ENCODE data around the gene HGF. TPM values are rescaled to one million over a fixed set of nuclear protein-coding genes. Genes with fewer than 3 reads are reported as not detected.

The HGF gene
- total RNA-seq, 4 donors from 2014 or later = 4.7 to 13.6 (median 8.5) TPM

DNA sequence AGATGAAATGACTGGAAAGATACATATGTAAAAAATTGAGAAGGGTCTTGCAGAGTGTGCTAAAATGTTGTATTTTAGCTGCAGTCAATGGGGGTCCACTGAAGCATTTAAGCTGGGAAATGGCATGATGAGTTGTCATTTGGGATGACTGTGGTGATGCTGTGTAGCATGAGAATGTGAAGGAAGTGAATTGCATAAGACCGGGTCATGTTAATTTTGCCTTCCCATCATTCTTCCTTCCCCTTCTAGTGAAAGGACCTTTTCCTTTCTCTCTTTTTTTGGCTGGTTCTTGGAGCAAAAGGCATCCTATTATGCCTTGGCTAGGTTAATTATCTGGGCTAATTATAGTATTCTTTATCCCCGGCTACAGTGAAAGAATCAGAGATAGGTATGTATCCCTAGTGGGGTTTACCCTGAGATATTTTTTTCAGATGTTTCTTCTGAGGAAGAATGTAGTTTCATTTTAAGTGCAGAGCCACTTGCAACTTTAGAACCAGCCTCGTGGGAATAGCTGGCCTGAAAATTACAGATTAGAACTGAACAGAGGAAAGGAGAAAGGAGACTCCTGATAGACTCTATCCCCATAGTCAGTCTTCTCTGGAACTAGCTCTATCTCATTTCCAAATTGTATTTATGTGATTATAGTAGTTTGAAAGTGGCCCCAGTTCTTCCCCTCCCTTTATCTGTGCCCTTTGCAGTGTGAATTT is 93.6 kb downstream of the HGF start:
- 45 to 51% methylated on average over 2 to 3 of the region's 3 CpGs for WGBS, 2 donors (ENCODE audit: low coverage in 1 of 2)
- Histone ChIP-seq H3K4me3 (no peak overlapping the region), H3K4me1 (peaks cover 0 to 10% (median 0%) of the 10 kb centered on the region in 3 donors), H3K36me3 (no peaks in the 10 kb centered on the region), H3K27me3 (no peaks in the 10 kb centered on the region), H3K27ac (peak overlapping the region in 1 of 4 donors; percentile 13), H3K9me3 (no peaks in the 10 kb centered on the region)
- no peak for ATAC-seq
- TF ChIP-seq EP300 (IDR thresholded peaks at IDR 0.05) (no peak), POLR2AphosphoS5 (IDR thresholded peaks at IDR 0.05) (no peak), POLR2A (IDR thresholded peaks at IDR 0.05) (no peak)
- TF ChIP-seq, protein P1, sequence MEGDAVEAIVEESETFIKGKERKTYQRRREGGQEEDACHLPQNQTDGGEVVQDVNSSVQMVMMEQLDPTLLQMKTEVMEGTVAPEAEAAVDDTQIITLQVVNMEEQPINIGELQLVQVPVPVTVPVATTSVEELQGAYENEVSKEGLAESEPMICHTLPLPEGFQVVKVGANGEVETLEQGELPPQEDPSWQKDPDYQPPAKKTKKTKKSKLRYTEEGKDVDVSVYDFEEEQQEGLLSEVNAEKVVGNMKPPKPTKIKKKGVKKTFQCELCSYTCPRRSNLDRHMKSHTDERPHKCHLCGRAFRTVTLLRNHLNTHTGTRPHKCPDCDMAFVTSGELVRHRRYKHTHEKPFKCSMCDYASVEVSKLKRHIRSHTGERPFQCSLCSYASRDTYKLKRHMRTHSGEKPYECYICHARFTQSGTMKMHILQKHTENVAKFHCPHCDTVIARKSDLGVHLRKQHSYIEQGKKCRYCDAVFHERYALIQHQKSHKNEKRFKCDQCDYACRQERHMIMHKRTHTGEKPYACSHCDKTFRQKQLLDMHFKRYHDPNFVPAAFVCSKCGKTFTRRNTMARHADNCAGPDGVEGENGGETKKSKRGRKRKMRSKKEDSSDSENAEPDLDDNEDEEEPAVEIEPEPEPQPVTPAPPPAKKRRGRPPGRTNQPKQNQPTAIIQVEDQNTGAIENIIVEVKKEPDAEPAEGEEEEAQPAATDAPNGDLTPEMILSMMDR (IDR thresholded peaks at IDR 0.05) = no peak

DNA sequence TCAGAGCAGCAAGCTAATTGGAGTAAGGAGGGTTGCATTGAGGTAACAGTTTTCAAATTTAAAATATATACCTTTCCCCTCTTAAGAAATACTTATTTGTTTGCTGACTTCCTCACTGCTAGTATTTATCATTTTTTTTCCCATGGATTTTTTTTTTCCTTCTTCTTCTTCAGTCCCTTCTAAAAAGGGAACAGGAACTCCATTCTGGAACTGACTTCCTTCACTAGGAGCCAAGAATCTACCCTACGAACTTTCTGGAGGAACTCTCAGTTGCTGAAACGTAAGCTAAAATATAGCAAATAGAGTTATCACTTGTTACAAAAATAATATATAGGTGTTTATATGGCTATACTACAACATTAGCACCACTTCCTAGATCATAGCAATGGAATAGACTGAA is 95.4 kb downstream of the HGF start:
- H3K27me3 ChIP-seq = no peaks in the 10 kb centered on the region
- H3K36me3 ChIP-seq = no peaks in the 10 kb centered on the region
- 30% methylated on average over 2 of the region's 2 CpGs; no CpG with 5 or more reads in 1 of the 2 donors for WGBS, 2 donors (ENCODE audit: low coverage in 1 of 2)
- no peak overlapping the region for H3K27ac ChIP-seq
- no peak for TF ChIP-seq EP300 (IDR thresholded peaks at IDR 0.05)
- TF ChIP-seq, protein P1 (IDR thresholded peaks at IDR 0.05) = no peak
- TF ChIP-seq POLR2AphosphoS5 (IDR thresholded peaks at IDR 0.05) = no peak
- TF ChIP-seq POLR2A (IDR thresholded peaks at IDR 0.05) = no peak
- no peaks in the 10 kb centered on the region for H3K9me3 ChIP-seq
- no peak for ATAC-seq
- peaks cover 0 to 10% (median 0%) of the 10 kb centered on the region in 3 donors for H3K4me1 ChIP-seq
- no peak overlapping the region for H3K4me3 ChIP-seq

DNA sequence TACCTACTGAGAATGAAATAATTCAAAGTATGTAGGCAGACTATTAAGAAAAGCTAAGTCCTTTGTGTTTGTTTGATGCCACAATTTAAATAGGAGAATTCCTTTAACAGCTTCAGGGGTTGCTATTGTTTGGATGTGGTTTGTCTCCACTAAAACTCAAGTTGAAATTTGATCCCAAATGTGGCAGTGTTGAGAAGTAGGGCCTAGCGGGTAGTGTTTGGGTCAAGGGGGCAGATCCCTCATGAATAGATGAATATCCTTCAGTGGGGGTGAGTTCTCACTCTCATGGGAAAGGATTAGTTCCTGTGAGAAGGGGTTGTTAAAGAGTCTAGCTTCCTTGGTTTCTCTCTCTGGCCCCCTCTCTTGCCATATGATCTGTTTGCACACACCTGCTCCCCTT is 97.0 kb downstream of the HGF start:
- 100% methylated on average over 1 of the region's 1 CpG; no CpG with 5 or more reads in 1 of the 2 donors for WGBS, 2 donors (ENCODE audit: low coverage in 1 of 2)

DNA sequence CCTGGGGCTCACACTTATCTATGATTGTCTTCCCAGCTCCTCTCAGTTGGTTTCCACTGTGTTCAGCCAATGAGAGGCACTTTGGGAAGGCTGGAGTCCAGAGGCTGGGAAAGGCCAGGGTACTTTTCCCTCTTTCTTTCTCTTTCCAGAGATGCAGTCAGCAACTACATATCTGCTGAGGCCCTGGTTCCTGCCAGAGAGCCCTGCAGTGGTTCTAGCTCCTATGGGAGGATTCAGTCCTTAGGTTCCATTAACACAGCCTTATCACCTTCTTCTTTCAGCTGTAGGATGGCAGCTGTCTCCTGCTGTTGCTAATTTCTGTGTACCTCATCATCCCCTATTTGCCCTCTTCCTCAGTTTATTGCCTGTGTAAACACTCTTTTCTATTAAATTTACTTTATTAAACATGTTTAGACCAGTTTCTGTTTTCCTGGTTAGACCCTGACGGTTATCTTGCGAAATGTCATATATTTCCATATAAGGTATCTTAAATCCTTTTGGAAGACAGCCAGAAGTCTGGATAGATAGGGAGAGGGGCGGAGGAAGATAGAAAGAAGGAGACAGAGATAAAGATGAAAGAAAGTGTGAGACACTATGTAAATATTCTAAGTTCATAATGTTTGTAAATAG is 100.3 kb downstream of the HGF start:
- no peak for ATAC-seq
- H3K27me3 ChIP-seq = no peaks in the 10 kb centered on the region
- WGBS, 2 donors (ENCODE audit: low coverage in 1 of 2) = 89 to 100% methylated on average over 1 to 3 of the region's 3 CpGs
- H3K27ac ChIP-seq = no peak overlapping the region
- no peaks in the 10 kb centered on the region for H3K36me3 ChIP-seq
- TF ChIP-seq POLR2AphosphoS5 (IDR thresholded peaks at IDR 0.05) = no peak
- peaks cover 0 to 5% (median 0%) of the 10 kb centered on the region in 3 donors for H3K4me1 ChIP-seq
- no peak overlapping the region for H3K4me3 ChIP-seq
- no peaks in the 10 kb centered on the region for H3K9me3 ChIP-seq

More for the DNA sequence above, 97.0 kb downstream of the HGF start:
- peaks cover 0 to 10% (median 0%) of the 10 kb centered on the region in 3 donors for H3K4me1 ChIP-seq
- no peaks in the 10 kb centered on the region for H3K9me3 ChIP-seq
- TF ChIP-seq POLR2AphosphoS5 (IDR thresholded peaks at IDR 0.05) (no peak), POLR2A (IDR thresholded peaks at IDR 0.05) (no peak), EP300 (IDR thresholded peaks at IDR 0.05) (no peak)
- TF ChIP-seq, protein P1 (IDR thresholded peaks at IDR 0.05) = no peak
- H3K4me3 ChIP-seq = no peak overlapping the region
- no peak overlapping the region for H3K27ac ChIP-seq
- H3K27me3 ChIP-seq = no peaks in the 10 kb centered on the region
- H3K36me3 ChIP-seq = no peaks in the 10 kb centered on the region
- ATAC-seq = no peak

DNA sequence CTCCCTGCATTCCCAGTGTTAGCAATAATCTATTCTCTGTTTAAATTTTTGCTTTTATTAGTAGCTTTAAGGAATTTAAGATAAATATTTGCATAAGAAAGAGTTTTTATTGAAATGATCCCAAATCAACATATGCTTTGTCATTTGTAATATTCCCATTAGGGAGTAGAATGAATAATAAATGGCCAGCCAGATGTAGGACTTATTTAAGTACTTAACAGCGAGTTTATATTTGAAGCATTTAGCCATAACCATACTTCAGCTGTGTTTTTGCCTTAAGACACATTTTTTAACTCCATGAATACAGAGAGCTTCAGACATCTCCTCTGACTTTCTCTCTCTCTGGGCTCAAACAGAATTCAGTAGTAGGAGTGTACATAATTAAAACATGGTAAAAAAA is 103.6 kb downstream of the HGF start:
- 67 to 71% methylated on average over 1 of the region's 1 CpG for WGBS, 2 donors (ENCODE audit: low coverage in 1 of 2)
- ATAC-seq = no peak
- TF ChIP-seq POLR2AphosphoS5 (IDR thresholded peaks at IDR 0.05) (no peak), POLR2A (IDR thresholded peaks at IDR 0.05) (no peak), EP300 (IDR thresholded peaks at IDR 0.05) (no peak)
- TF ChIP-seq, protein P1 (IDR thresholded peaks at IDR 0.05) = no peak

More for the DNA sequence above, 103.6 kb downstream of the HGF start:
- Histone ChIP-seq H3K36me3 (no peaks in the 10 kb centered on the region), H3K4me1 (no peaks in the 10 kb centered on the region), H3K27ac (no peak overlapping the region), H3K27me3 (no peaks in the 10 kb centered on the region), H3K9me3 (no peaks in the 10 kb centered on the region), H3K4me3 (no peak overlapping the region)

All from gastroesophageal sphincter (tissue), 4 donors.